ENCODE measurements around the gene NID2.

GRCh38 chr14:52052288-52052943, 16.4 kb downstream of the NID2 start:
- TF ChIP-seq POLR2AphosphoS5 (IDR thresholded peaks at IDR 0.05; ENCODE audit: low read depth, low read length) (no peak), POLR2A (IDR thresholded peaks at IDR 0.05; ENCODE audit: low read depth, low read length) (no peak)

Data from GM12892 (cell line).